CD4-positive, alpha-beta T cell treated with Interleukin-15 for 1 hour (primary cell): ENCODE results near the gene DNLZ.
"Not testable (repeated sequence)": the region's sequence is repeated elsewhere in the genome, so short reads cannot be mapped to it uniquely, and the experiment has no call there.

ENCODE experiments used
- DNase-seq: peaks from one replicate; pipeline ENCODE4 v3.0.0-alpha.2; 2020

Gene DNLZ

GRCh38 chr9:136363106-136363948 lies at the start of gene DNLZ:
TSS of gene DNLZ (minus strand) at chr9:136363744. CDS start at chr9:136363714, 30 bp downstream.
- DNase-seq = peak; percentile 93

- DNase-seq = no peak
Observed at GRCh38 chr9:136412962-136413361, 49.4 kb upstream of the DNLZ start.

GRCh38 chr9:136411378-136411777 lies 47.8 kb upstream of the DNLZ start:
- DNase-seq = no peak

- peak; percentile 92 for DNase-seq
Observed at GRCh38 chr9:136410500-136411287, 47.1 kb upstream of the DNLZ start, which contains the start of the genes ENTR1 and PMPCA. TSS of gene ENTR1 (minus strand) at chr9:136410614. CDS start at chr9:136410397, 217 bp downstream. TSS of gene PMPCA (plus strand) at chr9:136410658. CDS start at chr9:136410669, 11 bp downstream.

GRCh38 chr9:136409557-136410455 lies 46.3 kb upstream of the DNLZ start:
- DNase-seq = no peak

GRCh38 chr9:136407911-136408310 lies 44.4 kb upstream of the DNLZ start:
- DNase-seq = no peak

GRCh38 chr9:136407061-136407460 lies 43.5 kb upstream of the DNLZ start:
- not testable (repeated sequence) for DNase-seq

- DNase-seq = not testable (repeated sequence)
Observed at GRCh38 chr9:136405904-136406303, 42.4 kb upstream of the DNLZ start.

GRCh38 chr9:136405481-136405880 lies 41.9 kb upstream of the DNLZ start:
- DNase-seq = no peak

- DNase-seq = no peak
Observed at GRCh38 chr9:136404801-136405136, 41.2 kb upstream of the DNLZ start.

GRCh38 chr9:136403915-136404800 lies 40.6 kb upstream of the DNLZ start:
- DNase-seq = no peak

- DNase-seq = peak; percentile 80
Observed at GRCh38 chr9:136403538-136403914, 40.0 kb upstream of the DNLZ start.

- DNase-seq = no peak
Observed at GRCh38 chr9:136402067-136402466, 38.5 kb upstream of the DNLZ start.

GRCh38 chr9:136401173-136401922 lies 37.8 kb upstream of the DNLZ start:
- no peak for DNase-seq

GRCh38 chr9:136400038-136400834 lies 36.7 kb upstream of the DNLZ start, which contains the start of gene SNAPC4:
TSS of gene SNAPC4 (minus strand) at chr9:136400170. CDS start at chr9:136398428, 1,742 bp downstream.
- DNase-seq = peak; percentile 89

GRCh38 chr9:136399176-136400037 lies 35.9 kb upstream of the DNLZ start:
- DNase-seq = no peak

- DNase-seq = no peak
Observed at GRCh38 chr9:136398286-136398685, 34.7 kb upstream of the DNLZ start.

- no peak for DNase-seq
Observed at GRCh38 chr9:136397643-136398042, 34.1 kb upstream of the DNLZ start.

- DNase-seq = no peak
Observed at GRCh38 chr9:136396219-136396515, 32.6 kb upstream of the DNLZ start.
